ENCODE results near the gene ZBTB7C. TPM values are rescaled to one million over a fixed set of nuclear protein-coding genes. Genes with fewer than 3 reads are reported as not detected.

ZBTB7C gene
- total and polyA plus RNA-seq, 2 donors (not counting 1 experiment from before 2014, with no cell fraction given), result not detected

GRCh38 chr18:48388478-48388877, 20.7 kb downstream of the ZBTB7C start:
- Mint-ChIP-seq H3K27ac (no peak overlapping the region), H3K4me3 (no peak overlapping the region), H3K27me3 (peaks cover 49% of the 10 kb centered on the region), H3K4me1 (no peaks in the 10 kb centered on the region), H3K9me3 (ENCODE audit: insufficient read depth) (no peaks in the 10 kb centered on the region)
- Histone ChIP-seq H3K4me2 (replicated peaks; ENCODE audit: low read depth, low read length, poor library complexity, severe bottlenecking) (no peak overlapping the region), H3K9ac (ENCODE audit: low read length) (no peak overlapping the region), H3K36me3 (replicated peaks in 1 of 2; ENCODE audit: control extremely low read depth in 1 of 2, control insufficient read depth in 1 of 2, extremely low read depth in 1 of 2, insufficient read depth in 2 of 2, low read length in 1 of 2) (no peaks in the 10 kb centered on the region), H3K27me3 (replicated peaks in 1 of 4; ENCODE audit: control extremely low read depth in 1 of 4, control insufficient read depth in 3 of 4, insufficient read depth in 4 of 4, low read length in 3 of 4) (peaks cover 0 to 7% (median 2%) of the 10 kb centered on the region in 4 experiments), H3K79me2 (ENCODE audit: control insufficient read depth, insufficient read depth, low read length) (no peaks in the 10 kb centered on the region), H3K27ac (ENCODE audit: low read length in 2 of 2) (no peak overlapping the region), H2AFZ (ENCODE audit: insufficient read depth, low read depth, low read length, poor library complexity, severe bottlenecking) (no peak overlapping the region), H3K4me3 (ENCODE audit: control extremely low read depth in 1 of 5, extremely low read depth in 1 of 5, insufficient read depth in 1 of 5, low read depth in 2 of 5, low read length in 4 of 5) (no peak overlapping the region), H3K9me3 (ENCODE audit: control extremely low read depth in 1 of 3, control insufficient read depth in 2 of 3, insufficient read depth in 1 of 3, low read length in 2 of 3) (peaks cover 0 to 10% (median 0%) of the 10 kb centered on the region in 3 donors), H4K20me1 (ENCODE audit: control insufficient read depth, insufficient read depth, low read length, poor library complexity, severe bottlenecking) (no peaks in the 10 kb centered on the region), H3K4me1 (ENCODE audit: control insufficient read depth in 2 of 2, insufficient read depth in 2 of 2, low read length in 2 of 2) (no peaks in the 10 kb centered on the region)
- no peak for DNase-seq
- ChIA-PET POLR2A (no interaction called here), CTCF (no interaction called here)
- 88% methylated on average over 4 of the region's 4 CpGs for WGBS (ENCODE audit: insufficient coverage)
- intact Hi-C loops (cut with micrococcal nuclease), result no loop called here
- ATAC-seq (ENCODE audit: low read depth), result no peak
- no peak for TF ChIP-seq EZH2 (IDR thresholded peaks at IDR 0.05; ENCODE audit: borderline replicate concordance, insufficient read depth, low read depth, low read length, poor library complexity, severe bottlenecking)
- TF ChIP-seq CTCF (IDR thresholded peaks at IDR 0.05), result no peak

GRCh38 chr18:48387300-48387699, 21.9 kb downstream of the ZBTB7C start:
- ChIA-PET CTCF (no interaction called here), POLR2A (no interaction called here)
- ATAC-seq (ENCODE audit: low read depth) (no peak), DNase-seq (no peak)
- no peak for TF ChIP-seq CTCF (IDR thresholded peaks at IDR 0.05)
- no peak for TF ChIP-seq EZH2 (IDR thresholded peaks at IDR 0.05; ENCODE audit: borderline replicate concordance, insufficient read depth, low read depth, low read length, poor library complexity, severe bottlenecking)
- Histone ChIP-seq H3K4me2 (replicated peaks; ENCODE audit: low read depth, low read length, poor library complexity, severe bottlenecking) (no peak overlapping the region), H3K27ac (ENCODE audit: low read length in 2 of 2) (no peak overlapping the region), H4K20me1 (ENCODE audit: control insufficient read depth, insufficient read depth, low read length, poor library complexity, severe bottlenecking) (no peaks in the 10 kb centered on the region), H3K27me3 (replicated peaks in 1 of 4; ENCODE audit: control extremely low read depth in 1 of 4, control insufficient read depth in 3 of 4, insufficient read depth in 4 of 4, low read length in 3 of 4) (peaks cover 0 to 6% (median 0%) of the 10 kb centered on the region in 4 experiments), H3K9me3 (ENCODE audit: control extremely low read depth in 1 of 3, control insufficient read depth in 2 of 3, insufficient read depth in 1 of 3, low read length in 2 of 3) (peaks cover 0 to 10% (median 0%) of the 10 kb centered on the region in 3 donors), H3K4me1 (ENCODE audit: control insufficient read depth in 2 of 2, insufficient read depth in 2 of 2, low read length in 2 of 2) (no peaks in the 10 kb centered on the region), H2AFZ (ENCODE audit: insufficient read depth, low read depth, low read length, poor library complexity, severe bottlenecking) (no peak overlapping the region), H3K79me2 (ENCODE audit: control insufficient read depth, insufficient read depth, low read length) (no peaks in the 10 kb centered on the region), H3K36me3 (replicated peaks in 1 of 2; ENCODE audit: control extremely low read depth in 1 of 2, control insufficient read depth in 1 of 2, extremely low read depth in 1 of 2, insufficient read depth in 2 of 2, low read length in 1 of 2) (no peaks in the 10 kb centered on the region), H3K9ac (ENCODE audit: low read length) (no peak overlapping the region), H3K4me3 (ENCODE audit: control extremely low read depth in 1 of 5, extremely low read depth in 1 of 5, insufficient read depth in 1 of 5, low read depth in 2 of 5, low read length in 4 of 5) (no peak overlapping the region)
- Mint-ChIP-seq H3K4me1 (no peaks in the 10 kb centered on the region), H3K4me3 (no peak overlapping the region), H3K27me3 (peaks cover 44% of the 10 kb centered on the region), H3K9me3 (ENCODE audit: insufficient read depth) (no peaks in the 10 kb centered on the region), H3K27ac (no peak overlapping the region)
- intact Hi-C loops (cut with micrococcal nuclease), result no loop called here
- WGBS (ENCODE audit: insufficient coverage), result no CpG with 5 or more reads among the region's 1 CpG

All from B cell (primary cell).